Activated naive CD4-positive, alpha-beta T cell treated with anti-CD3 and anti-CD28 coated beads, Interleukin-2, amount 50 U/mL, for 24 hours (primary cell): ENCODE data around the gene PAK2.
A peak's percentile ranks its signal among the peaks of the same experiment; 100 is the strongest.
"Not testable (repeated sequence)": the region's sequence is repeated elsewhere in the genome, so short reads cannot be mapped to it uniquely, and the experiment has no call there.

Experiments used
- H3K27ac Mint-ChIP-seq: one replicate; pipeline ENCODE4 v1.8.0; 2021; ENCODE audit warnings: mild to moderate bottlenecking, mixed read lengths
- H3K27me3 Mint-ChIP-seq: one replicate; pipeline ENCODE4 v1.8.0; 2021; ENCODE audit warnings: mixed read lengths
- H3K36me3 Mint-ChIP-seq: one replicate; pipeline ENCODE4 v1.8.0; 2021; ENCODE audit warnings: mixed read lengths
- H3K4me1 Mint-ChIP-seq: one replicate; pipeline ENCODE4 v1.8.0; 2021; ENCODE audit warnings: mixed read lengths
- H3K4me3 Mint-ChIP-seq: one replicate; pipeline ENCODE4 v1.8.0; 2021; ENCODE audit warnings: mild to moderate bottlenecking, mixed read lengths
- H3K9me3 Mint-ChIP-seq: one replicate; pipeline ENCODE4 v1.8.0; 2021; ENCODE audit warnings: mixed read lengths

Gene PAK2

DNA sequence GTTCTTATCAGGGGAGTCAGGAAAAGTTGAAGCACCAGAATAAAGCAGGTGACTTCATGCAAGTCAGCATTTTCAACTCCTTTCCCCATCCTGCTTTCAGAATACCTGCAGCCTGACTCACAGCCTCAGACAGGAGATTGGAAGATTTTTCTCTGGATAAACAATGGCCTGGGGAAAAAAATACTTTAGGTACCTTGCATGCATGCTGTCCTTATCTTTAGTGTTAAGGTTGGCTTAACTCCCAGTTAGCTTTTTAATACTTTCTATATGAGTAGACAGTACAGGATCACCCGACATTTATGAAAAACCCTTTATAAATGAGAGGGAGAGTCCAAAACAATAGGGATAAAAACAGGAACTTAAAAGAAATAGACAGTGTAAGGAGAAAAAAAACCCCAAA lies 53.6 kb downstream of the PAK2 start:
- Mint-ChIP-seq H3K27ac (peak overlapping the region; percentile 32), H3K4me3 (no peak overlapping the region), H3K4me1 (peaks cover 30% of the 10 kb centered on the region), H3K9me3 (peaks cover 4% of the 10 kb centered on the region), H3K27me3 (no peaks in the 10 kb centered on the region), H3K36me3 (peaks cover 15% of the 10 kb centered on the region)

DNA sequence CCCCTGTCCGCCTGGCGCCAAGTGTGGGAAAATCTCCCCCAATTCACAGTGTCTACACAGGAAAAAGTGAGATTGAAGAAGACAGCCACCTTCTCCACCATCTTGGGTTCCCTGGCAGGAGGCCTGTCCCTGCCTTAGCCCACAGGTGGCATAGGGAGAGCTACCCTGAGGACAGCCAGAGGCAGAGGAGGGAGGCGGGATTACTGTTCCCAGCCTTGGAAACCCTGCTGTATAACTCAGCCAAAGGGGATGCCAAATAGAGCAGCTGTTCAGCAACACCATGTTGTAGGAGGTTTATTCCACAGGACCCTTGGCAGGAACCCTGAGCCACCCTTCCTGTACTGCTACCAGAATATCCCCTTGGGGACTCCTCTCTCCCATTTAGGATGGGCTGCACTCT lies 54.8 kb downstream of the PAK2 start:
- Mint-ChIP-seq H3K4me3 (no peak overlapping the region), H3K9me3 (peaks cover 4% of the 10 kb centered on the region), H3K4me1 (peaks cover 28% of the 10 kb centered on the region), H3K27me3 (no peaks in the 10 kb centered on the region), H3K27ac (peak overlapping the region; percentile 13), H3K36me3 (peaks cover 15% of the 10 kb centered on the region)

DNA sequence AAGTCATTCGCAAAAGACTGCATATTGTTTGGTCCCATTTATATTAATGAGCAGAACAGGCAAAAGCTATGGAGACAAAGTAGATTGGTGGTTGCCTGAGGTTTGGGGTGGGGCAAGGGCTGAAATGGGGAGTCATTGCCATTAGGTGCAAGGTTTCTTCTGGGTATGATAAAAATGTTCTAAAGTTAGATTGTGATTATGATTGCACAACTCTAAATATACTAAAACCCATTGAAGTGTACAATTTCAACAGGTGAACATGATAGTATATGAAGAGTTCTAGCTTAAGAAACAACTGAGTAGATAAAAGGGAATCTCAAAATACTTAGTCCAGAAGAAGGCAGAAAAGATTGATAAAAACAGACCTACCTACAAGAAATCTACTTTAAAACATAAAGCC lies 56.7 kb downstream of the PAK2 start:
- Mint-ChIP-seq H3K4me1 (peaks cover 29% of the 10 kb centered on the region), H3K27ac (no peak overlapping the region), H3K36me3 (peaks cover 10% of the 10 kb centered on the region)

DNA sequence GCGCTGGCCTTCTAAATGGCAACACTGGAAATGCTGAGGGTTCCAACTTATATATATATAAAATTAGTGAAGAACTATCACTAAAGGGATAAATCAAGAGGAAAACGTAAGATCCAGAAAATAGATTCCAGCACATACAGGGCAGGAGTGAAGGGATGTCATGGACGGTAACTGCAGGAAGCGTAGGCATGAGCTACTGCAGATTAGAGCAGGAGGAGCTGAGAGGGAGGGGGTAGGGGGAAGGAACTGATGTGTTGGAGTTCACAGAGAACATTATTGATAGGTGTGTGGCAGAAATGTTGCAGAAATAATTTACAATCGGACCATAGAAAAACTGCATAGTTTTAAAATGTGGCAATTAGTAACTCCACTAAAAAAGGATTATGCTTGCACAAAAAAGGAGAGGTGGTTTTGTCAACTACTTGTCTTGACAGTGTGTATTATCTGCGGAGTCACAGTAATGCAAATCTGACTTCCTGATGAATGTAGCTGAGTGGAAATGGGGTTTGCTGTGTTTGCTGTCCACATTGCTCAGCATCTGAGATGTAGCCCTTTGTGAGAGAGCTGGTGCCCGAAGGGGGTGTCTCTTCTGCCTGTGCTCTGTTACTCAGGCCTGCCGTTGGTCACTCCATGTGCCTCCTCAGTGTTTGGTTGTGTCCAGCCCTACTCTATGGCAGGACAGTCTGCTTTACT lies 61.2 kb downstream of the PAK2 start:
- Mint-ChIP-seq H3K27ac (no peak overlapping the region), H3K27me3 (no peaks in the 10 kb centered on the region), H3K4me1 (peaks cover 26% of the 10 kb centered on the region), H3K36me3 (peaks cover 7% of the 10 kb centered on the region), H3K4me3 (no peak overlapping the region), H3K9me3 (no peaks in the 10 kb centered on the region)

More for the DNA sequence above, 56.7 kb downstream of the PAK2 start:
- H3K4me3 Mint-ChIP-seq = no peak overlapping the region
- peaks cover 4% of the 10 kb centered on the region for H3K9me3 Mint-ChIP-seq
- H3K27me3 Mint-ChIP-seq = no peaks in the 10 kb centered on the region

DNA sequence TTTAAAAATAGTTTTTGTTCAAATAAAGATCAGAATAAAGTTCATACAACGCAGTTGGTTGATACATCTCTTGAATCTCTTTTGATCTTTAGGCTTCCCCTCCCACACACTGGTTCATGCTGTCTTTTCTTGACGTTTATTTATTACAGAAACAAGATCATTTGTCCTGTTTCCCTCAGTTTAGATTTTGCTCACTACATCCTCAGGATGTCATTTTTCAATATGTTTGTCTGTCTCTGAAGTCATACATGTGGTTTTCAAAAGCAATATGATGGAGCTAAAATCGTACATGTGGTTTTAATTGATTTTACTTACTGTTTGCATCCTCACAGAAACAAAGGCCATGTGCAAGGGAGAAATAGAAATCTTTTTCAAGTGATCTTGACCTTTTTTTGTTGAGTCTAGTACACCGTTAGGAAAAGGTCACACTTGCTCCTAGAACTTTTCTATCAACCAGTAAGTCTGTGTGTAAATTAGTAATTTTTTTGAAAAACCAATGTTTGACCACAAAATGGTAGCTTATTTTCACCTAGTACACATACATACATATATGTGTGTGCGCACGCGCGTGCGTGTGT lies 64.3 kb downstream of the PAK2 start:
- H3K27me3 Mint-ChIP-seq = no peaks in the 10 kb centered on the region
- H3K27ac Mint-ChIP-seq = peak overlapping the region; percentile 30
- peaks cover 9% of the 10 kb centered on the region for H3K36me3 Mint-ChIP-seq

DNA sequence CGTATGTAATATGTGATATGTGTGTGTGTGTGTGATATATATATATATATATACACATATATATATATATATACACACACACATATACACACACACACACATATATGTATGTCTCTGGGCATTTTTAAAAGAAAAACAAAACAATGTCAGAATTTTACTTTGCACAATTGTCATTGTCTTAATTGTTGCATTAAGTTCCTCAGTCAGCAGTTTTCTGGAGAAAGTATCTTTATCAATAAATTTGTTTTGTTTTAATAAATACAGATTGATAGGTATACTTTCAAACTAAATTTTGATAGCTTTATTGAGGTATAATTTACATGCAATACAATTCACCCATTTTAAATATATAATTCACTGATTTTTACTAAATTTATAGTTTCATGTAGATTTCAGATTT lies 65.1 kb downstream of the PAK2 start:
- peaks cover 17% of the 10 kb centered on the region for H3K4me1 Mint-ChIP-seq
- H3K36me3 Mint-ChIP-seq = peaks cover 9% of the 10 kb centered on the region
- no peaks in the 10 kb centered on the region for H3K27me3 Mint-ChIP-seq
- no peak overlapping the region for H3K27ac Mint-ChIP-seq
- H3K4me3 Mint-ChIP-seq = no peak overlapping the region
- H3K9me3 Mint-ChIP-seq = no peaks in the 10 kb centered on the region

More for the DNA sequence above, 64.3 kb downstream of the PAK2 start:
- H3K9me3 Mint-ChIP-seq = no peaks in the 10 kb centered on the region
- H3K4me1 Mint-ChIP-seq = peaks cover 25% of the 10 kb centered on the region
- no peak overlapping the region for H3K4me3 Mint-ChIP-seq

DNA sequence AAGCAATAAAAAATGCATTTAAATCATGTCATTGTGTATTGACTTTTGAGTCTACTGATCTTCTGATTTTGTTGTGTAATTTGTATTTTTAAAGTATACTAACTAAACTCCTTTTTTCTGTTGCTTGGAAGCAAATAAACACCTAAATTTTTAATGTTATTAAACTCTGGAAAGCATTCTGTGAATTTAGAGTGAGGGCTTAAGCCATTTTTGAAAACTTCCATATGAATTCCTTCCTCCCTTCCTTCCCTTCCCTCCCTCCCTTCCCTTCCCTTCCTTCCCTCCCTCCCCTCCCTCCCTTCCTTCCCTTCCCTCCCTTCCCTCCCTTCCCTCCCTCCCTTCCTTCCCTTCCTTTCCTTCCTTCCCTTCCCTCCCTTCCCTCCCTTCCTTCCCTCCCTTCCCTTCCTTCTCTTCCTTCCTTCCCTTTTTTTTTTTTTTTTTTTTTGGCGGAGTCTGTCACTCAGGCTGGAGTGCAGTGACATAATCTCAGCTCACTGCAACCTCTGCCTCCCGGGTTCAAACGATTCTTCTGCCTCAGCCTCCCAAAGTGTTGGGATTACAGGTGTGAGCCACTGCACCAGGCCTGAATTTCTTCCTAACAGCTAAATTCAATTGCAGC lies 71.4 kb downstream of the PAK2 start:
- peaks cover 3% of the 10 kb centered on the region for H3K4me1 Mint-ChIP-seq
- H3K9me3 Mint-ChIP-seq = no peaks in the 10 kb centered on the region
- H3K36me3 Mint-ChIP-seq = peaks cover 12% of the 10 kb centered on the region
- H3K27ac Mint-ChIP-seq = peak overlapping the region; percentile 65
- H3K27me3 Mint-ChIP-seq = no peaks in the 10 kb centered on the region
- H3K4me3 Mint-ChIP-seq = no peak overlapping the region

DNA sequence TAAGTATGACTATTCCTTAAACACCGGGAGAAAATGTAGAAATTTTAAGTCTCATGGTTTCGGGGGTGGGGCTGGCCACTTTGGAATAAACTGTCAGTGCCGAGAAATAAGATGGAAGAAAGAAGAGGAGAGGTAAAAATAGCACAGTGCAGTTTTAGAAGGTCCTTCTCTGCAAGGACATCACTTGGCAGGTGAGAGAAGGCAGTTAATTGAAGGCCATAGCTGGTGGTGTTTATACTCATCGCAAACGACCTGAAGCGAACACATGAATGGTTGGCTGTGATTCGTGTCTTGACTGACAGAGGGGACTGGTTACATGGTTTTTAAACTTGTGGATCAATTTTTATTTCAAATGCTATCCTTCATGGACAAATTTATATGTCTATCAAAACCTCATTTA lies 73.2 kb downstream of the PAK2 start:
- no peaks in the 10 kb centered on the region for H3K9me3 Mint-ChIP-seq
- H3K36me3 Mint-ChIP-seq = peaks cover 9% of the 10 kb centered on the region
- H3K27me3 Mint-ChIP-seq = no peaks in the 10 kb centered on the region
- H3K27ac Mint-ChIP-seq = no peak overlapping the region
- H3K4me1 Mint-ChIP-seq = no peaks in the 10 kb centered on the region
- H3K4me3 Mint-ChIP-seq = no peak overlapping the region

DNA sequence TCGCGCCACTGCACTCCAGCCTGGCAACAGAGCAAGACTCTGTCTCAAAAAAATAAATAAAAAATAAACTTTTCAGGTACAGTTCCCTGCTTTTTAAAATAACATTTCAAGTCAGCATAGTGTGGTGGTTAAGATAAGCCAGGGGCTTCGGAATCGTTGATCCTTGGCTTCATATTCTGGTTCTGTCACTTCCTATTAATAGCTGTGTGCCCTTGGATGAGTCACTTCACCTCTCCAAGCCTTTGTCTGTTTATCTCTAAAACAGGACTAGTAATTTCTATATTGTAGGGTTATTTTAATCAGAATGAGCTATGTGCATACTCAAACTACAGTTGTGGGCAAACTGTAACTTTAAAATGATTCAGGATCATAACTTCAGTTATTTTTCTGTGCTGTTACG lies 74.2 kb downstream of the PAK2 start:
- H3K27me3 Mint-ChIP-seq = no peaks in the 10 kb centered on the region
- no peaks in the 10 kb centered on the region for H3K4me1 Mint-ChIP-seq
- H3K36me3 Mint-ChIP-seq = peaks cover 9% of the 10 kb centered on the region
- no peaks in the 10 kb centered on the region for H3K9me3 Mint-ChIP-seq
- H3K27ac Mint-ChIP-seq = no peak overlapping the region
- H3K4me3 Mint-ChIP-seq = no peak overlapping the region

DNA sequence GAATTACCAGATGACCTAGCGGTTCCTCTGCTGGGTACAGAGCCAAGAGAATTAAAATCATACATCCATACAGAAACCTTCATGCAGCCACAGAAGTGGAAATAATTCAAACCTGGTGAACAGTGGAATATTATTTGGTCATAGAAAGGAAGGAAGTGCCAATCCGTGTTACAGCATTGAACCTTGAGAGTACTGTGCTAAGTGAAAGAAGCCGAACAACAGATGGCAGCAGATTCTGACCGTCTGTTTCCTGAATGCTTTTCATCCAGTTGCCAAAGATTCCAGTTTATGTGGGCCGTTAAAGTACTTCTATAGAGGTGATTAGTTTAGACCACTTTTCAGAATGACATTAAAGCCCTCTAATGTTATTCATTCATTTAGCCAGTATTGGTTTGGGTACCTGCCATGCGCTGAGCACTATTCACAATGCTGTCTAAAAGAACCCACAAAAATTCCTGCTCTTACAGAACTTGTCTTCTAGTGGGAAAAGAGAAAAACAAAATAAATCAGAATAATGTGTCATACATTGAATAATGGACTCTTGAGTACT lies 82.2 kb downstream of the PAK2 start:
- Mint-ChIP-seq H3K27me3 (no peaks in the 10 kb centered on the region), H3K27ac (no peak overlapping the region), H3K4me1 (no peaks in the 10 kb centered on the region), H3K36me3 (peaks cover 14% of the 10 kb centered on the region), H3K9me3 (no peaks in the 10 kb centered on the region), H3K4me3 (no peak overlapping the region)

DNA sequence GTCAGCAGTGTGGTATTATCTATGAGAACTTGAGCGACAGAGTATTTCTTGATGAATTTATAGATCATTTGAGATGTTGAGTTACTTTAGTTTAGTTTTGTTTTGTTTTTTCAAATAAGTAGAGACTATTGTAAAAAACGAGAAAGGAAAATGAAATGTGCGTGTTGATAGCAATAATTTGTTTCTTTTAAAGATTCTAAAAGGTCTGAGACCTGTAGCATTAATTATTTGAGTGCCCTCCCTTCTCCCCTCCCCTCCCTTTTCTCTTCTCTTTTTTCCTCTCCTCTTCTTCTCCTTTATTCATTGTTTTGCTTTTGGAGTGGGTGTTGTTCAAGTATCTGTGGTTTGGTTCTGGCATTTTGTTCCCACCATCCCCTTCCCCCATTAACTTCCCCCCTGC lies 90.0 kb downstream of the PAK2 start:
- H3K9me3 Mint-ChIP-seq, H3K4me1 Mint-ChIP-seq, H3K27ac Mint-ChIP-seq, H3K27me3 Mint-ChIP-seq, H3K36me3 Mint-ChIP-seq, H3K4me3 Mint-ChIP-seq: not testable (repeated sequence)

DNA sequence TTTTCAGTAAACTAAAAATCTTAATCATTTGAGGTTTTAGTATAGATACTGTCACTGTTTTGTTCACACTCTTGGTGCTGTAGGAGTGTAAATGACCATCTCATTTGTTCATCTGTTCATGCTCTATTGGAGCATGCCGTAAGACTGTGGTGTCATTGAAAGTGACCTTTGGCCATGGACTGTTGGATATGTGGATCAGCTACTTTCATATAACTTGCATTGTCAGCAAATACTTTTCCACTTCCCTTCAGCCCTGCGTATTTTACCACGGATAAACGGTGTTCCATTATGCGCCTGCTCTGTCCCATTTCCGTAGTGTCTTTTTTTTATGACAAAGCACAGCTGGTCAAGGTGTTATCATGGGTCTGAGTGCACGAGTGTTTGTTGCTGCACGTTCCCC lies 95.4 kb downstream of the PAK2 start:
- Mint-ChIP-seq H3K36me3 (no peaks in the 10 kb centered on the region), H3K27ac (no peak overlapping the region), H3K4me3 (no peak overlapping the region), H3K4me1 (no peaks in the 10 kb centered on the region), H3K27me3 (no peaks in the 10 kb centered on the region), H3K9me3 (no peaks in the 10 kb centered on the region)

DNA sequence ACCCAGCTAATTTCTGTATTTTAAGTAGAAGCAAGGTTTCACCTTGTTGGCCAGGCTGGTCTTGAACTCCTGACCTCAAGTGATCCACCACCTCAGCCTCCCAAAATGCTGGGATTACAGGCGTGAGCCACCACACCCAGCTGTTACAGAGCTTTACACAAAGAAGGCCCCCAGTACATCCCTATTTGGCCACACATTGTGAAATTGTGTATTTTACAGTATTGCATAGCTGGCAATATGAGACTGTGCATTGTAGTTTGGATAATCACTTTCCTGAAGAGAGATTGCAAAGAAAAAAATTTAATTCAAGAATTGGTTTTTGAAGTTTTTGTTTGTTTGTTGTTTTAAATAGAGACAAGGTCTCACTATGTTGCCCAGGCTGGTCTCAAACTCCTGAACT lies 97.0 kb downstream of the PAK2 start:
- H3K4me1 Mint-ChIP-seq, H3K9me3 Mint-ChIP-seq, H3K27ac Mint-ChIP-seq, H3K27me3 Mint-ChIP-seq, H3K4me3 Mint-ChIP-seq, H3K36me3 Mint-ChIP-seq: not testable (repeated sequence)

DNA sequence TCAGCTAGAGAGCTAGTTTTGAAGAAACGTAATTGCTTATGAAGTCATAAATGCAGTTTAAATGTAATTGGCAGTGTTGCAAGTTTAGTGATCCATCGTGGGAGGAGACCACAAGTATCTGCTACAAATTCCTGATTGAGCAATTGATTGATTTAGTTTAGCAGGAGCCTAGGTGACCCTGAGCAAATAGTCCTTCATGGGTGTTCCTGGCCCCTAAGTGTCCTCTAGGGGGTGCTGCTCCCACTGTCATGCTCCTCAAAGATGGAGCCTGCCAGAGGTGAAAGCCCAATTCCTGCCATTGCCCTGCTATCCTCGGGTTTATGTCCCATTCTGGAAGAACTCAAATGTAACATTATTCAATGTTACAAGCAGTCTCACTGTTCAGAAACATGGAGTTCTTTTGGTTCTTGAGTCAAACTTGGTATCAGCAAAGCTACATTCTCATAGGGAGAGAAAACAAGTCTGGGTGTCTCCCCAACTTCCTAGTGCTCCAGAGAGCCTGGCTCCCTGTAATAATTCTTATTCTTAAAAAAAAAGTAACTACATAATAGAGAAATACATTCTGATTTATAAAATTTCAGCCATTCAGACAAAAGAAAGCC lies 98.3 kb downstream of the PAK2 start:
- no peaks in the 10 kb centered on the region for H3K4me1 Mint-ChIP-seq
- no peaks in the 10 kb centered on the region for H3K9me3 Mint-ChIP-seq
- H3K36me3 Mint-ChIP-seq = no peaks in the 10 kb centered on the region
- no peaks in the 10 kb centered on the region for H3K27me3 Mint-ChIP-seq
- no peak overlapping the region for H3K27ac Mint-ChIP-seq
- H3K4me3 Mint-ChIP-seq = no peak overlapping the region

DNA sequence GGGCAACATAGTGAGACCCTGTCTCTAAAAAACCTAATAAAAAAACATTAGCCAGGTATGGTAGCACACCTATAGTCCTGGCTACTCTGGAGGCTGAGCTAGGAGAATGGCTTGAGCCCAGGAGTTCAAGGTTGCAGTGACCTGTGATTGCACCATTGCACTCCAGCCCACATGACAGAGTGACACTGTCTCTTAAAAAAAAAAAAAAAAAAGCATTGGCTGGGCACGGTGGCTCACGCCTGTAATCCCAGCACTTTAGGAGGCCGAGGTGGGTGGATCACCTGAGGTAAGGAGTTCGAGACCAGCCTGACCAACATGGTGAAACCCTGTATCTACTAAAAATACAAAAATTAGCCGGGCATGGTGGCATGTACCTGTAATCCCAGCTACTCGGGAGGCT lies 99.7 kb downstream of the PAK2 start:
- not testable (repeated sequence) for H3K4me1 Mint-ChIP-seq, H3K27ac Mint-ChIP-seq, H3K9me3 Mint-ChIP-seq, H3K36me3 Mint-ChIP-seq, H3K27me3 Mint-ChIP-seq, H3K4me3 Mint-ChIP-seq
